HTR-8/SVneo (cell line): Measurements from ENCODE around the gene PRTN3.

ENCODE experiments used
- DNase-seq: peaks from one replicate; pipeline ENCODE4 v3.0.0; 2011; ENCODE audit warnings: low spot score, mixed read lengths; ENCODE audit not compliant: insufficient read length
- FAIRE-seq: peaks from 2 replicates; lab custom pipeline; 2011; peaks lifted over from hg19 to GRCh38; lab: Jason Lieb, UNC

Gene PRTN3

DNA sequence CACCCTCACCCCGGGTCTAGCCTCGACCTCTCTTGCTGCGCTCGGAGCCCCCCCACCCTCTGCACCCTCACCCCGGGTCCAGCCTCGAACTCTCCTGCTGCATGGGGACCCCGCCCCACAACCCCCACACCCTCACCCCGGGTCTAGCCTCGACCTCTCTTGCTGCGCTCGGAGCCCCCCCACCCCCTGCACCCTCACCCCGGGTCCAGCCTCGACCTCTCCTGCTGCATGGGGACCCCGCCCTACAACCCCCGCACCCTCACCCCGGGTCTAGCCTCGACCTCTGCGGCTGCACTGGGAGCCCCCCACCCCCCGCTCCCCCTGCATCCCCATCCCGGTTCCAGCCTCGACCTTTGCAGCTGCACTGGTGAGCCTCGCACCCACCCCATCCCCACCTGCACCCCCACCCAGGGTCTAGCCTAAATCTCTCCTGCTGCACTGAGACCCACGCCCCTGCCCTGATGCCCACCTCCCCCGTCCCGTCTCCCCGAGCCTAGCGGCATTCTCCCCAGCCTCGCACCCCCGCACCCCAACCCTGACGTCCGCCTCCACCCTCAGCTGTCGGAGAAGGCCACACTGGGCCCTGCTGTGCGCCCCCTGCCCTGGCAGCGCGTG lies 20.4 kb downstream of the PRTN3 start:
- DNase-seq (no peak), FAIRE-seq (no peak)

DNA sequence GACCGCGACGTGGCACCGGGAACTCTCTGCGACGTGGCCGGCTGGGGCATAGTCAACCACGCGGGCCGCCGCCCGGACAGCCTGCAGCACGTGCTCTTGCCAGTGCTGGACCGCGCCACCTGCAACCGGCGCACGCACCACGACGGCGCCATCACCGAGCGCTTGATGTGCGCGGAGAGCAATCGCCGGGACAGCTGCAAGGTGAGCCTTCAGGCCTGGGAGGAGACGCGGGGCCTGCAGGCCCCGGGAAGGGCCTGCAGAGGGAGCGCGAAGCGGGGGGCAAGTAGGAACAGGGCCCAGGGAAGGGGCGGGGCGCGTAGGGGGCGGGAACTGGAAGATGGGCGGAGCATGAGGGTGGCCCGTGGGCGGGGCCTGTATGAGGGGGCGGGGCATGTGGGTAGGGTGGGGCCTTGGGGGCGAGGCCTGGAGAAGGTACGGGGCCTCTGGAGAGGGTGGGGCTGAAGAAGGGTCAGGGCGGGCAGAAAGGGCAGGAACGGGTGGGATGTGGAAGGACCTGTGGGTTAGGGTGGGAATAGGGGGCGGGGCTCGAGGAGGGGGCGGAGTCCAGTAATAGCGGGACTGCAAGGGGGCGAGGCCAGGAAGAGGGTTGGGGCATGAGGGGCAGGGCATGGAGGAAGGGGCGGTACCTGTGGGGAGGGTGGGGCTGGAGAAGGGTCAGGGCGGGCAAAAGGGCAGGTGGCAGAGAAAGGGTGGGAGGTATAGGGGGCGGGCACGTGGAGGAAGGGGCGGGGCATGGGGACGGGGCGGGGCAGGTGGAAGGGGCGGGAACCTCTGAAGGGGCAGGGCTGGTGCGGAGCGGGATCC lies 21.2 kb downstream of the PRTN3 start:
- FAIRE-seq = no peak

DNA sequence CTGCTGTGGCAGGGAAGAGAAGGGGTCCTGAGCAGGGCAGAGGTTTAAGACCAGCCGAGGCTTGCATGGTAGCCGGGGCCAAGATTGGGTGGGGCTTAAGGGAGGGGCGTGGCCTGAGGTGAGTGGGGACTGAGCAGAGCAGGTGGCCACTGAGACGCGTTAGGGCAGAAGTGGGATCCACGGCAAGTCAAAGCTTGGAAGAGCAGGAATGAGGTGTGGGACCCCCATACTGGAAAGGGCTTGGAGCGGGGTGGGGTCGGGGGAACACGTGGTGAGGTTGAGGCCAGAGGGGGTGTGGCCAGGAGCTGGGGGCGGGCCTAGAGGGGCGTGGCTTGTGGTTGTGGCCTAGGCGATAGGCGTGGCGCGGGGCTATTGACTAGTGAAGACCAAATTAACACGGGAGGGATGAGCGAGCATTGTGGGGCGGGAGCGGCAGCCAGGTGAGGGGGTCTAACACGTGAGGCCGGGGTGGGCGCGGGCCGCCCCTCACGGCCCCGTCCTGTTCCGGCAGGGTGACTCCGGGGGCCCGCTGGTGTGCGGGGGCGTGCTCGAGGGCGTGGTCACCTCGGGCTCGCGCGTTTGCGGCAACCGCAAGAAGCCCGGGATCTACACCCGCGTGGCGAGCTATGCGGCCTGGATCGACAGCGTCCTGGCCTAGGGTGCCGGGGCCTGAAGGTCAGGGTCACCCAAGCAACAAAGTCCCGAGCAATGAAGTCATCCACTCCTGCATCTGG lies 21.9 kb downstream of the PRTN3 start:
- no peak for FAIRE-seq
- no peak for DNase-seq

More for the DNA sequence above, 21.2 kb downstream of the PRTN3 start:
- DNase-seq = no peak

DNA sequence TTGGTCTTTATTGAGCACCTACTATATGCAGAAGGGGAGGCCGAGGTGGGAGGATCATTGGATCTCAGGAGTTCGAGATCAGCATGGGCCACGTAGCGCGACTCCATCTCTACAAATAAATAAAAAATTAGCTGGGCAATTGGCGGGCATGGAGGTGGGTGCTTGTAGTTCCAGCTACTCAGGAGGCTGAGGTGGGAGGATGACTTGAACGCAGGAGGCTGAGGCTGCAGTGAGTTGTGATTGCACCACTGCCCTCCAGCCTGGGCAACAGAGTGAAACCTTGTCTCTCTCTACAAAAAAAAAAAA lies 22.5 kb downstream of the PRTN3 start:
- DNase-seq (no peak), FAIRE-seq (no peak)

DNA sequence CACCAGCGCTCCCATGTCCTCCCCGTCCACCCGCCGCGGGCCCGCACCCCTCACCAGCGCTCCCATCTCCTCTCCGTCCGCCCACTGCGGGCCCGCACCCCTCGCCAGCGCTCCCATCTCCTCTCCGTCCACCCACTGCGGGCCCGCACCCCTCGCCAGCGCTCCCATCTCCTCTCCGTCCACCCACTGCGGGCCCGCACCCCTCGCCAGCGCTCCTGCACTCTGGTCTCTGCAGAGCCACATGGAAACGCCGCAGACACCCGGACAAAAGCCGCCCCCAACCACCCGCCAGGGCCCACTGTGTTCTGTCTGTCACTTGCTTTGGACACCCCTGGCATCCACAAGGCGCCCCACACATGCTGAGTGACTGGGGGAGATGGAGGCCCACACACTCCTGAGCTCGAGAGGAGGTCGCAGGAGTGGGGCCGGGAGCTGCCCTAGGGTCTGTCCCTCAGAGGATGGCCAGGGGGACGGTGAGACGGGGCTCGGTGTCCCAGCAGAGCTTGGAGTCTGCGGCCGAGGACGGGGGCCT lies 26.0 kb downstream of the PRTN3 start:
- FAIRE-seq (no peak), DNase-seq (no peak)

DNA sequence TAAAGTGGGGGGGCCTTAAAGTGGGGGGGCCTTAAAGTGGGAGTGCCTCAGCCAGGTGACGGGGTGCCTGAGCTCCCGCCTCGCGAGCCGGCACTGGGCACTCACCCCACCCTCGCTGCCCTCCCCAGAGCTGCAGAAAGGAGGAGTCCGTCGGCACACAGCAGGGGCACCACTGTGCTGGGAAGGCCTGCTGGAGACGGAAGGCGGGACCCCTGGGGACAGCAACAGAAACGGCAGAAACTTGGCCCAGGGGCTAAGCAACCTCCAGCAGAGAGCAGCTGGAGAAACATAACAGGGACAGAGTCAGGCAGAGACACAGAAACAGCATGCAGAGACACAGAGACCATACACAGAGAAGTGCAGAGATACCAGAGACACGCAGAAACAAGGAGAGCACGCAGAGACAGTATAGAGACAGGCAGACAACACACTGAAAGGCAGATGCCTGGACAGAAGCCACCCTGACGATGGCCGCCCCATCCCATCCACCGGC lies 26.5 kb downstream of the PRTN3 start:
- no peak for FAIRE-seq

DNA sequence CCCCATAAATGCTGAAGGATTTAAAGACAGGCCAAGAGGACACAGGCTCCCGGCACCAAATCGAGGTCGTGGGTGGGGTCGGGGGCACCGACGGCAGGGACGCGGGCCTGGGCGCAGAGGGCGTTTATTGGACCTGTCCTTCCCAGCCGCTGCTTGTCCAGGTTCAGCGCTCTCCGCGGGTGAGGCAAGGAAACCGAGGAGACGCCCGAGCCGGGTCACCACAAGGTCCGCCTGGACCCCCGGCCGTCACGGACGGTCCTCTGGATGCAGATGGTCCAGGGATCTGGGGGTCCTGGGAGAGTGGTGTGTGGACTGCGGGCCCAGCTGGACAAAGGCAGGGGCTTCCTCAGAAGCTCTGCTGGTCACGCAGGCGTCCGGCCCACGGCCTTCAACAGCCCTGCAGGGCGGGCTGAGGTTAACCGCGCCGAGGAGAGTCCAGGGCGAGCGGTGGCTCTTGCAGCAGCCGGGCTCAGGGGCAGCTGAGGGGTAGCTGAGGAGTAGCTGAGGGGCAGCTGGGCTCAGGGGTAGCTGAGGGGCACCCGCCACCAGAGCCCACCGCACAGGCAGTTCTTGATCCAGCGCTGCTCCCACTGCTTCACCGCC lies 27.2 kb downstream of the PRTN3 start:
- FAIRE-seq (no peak), DNase-seq (no peak)

More for the DNA sequence above, 26.5 kb downstream of the PRTN3 start:
- DNase-seq = no peak

DNA sequence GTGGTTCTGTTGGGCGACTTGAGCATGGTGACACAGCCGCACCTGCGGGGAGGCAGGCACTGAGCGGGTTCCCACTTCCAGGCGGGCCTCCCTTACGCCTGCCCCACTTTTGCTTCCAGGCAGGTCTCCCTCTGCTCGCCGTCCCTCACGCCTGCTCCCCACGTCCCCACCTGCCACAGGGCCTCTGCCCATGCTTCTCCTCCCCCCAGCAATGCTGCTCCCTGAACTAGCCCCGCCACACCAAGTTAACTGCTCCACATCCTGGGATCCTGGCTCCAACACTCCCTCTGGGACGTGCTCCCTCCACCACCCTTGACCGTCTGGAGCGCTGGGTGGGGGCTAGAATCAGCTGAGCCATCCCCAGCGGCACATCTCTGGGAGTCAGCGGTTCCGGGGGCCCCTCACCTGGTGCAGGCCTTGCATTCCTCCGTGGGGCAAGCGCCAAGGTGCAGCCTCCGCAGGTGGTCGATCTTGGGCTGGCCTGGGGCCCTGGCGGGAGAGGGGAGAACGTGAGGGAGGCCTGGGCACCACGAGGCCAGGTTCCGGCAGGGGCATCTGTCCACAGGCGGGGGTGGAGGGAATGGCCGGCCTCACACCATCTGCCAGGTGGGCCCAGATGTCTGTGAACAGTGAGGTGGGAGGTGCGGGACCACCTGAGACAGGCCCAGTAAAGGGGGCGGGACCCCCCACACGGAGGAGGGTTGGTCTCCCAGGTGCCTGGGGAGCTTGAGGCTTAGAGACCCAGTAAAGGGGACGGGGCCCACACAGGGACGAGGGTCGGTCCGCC lies 27.9 kb downstream of the PRTN3 start:
- FAIRE-seq = no peak
- DNase-seq = no peak

DNA sequence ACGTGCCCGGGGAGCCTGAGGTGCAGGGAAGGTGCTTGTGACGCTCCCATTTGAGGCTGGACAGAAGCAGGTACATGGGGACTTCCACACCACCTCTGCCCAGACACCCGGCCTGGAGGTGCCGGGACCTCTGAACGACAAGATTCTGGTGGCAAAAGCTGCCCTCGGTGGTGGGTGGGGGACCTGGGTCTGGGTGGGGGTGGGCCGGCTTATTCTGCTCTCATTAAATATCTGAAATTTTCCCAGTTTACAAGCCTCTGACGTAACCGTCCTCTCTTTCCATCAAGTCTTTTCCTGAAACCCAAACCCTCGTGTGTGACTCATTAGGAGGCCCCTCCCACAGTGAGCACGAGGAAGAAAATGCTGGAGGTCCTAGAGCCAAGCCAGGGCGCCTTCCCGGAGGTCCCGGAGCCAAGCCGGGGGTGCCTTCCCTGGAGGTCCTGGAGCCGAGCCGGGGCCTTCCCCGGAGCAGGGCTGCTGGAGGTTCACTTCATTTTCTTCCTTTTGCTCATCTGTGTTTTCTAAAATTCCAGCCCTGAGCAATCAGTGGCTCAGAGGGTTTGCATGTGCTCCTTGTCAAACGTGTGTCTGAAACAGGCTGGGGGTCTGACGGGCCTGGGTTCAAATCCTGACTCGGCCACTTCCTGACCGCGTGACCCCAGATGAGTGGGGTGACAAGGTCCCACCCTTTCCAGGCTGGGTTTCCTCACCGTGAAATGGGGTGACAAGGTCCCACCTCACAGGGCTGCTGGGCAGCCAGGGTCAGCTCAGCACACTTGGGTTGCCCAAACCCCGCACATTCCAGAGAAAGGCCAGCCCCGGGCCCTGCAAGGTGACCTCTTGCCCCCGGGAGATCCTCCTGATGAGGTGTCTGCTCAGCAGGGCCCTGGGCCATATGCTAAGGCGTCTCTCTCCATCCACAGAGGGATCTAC lies 28.7 kb downstream of the PRTN3 start:
- DNase-seq (peak; percentile 82), FAIRE-seq (no peak)

DNA sequence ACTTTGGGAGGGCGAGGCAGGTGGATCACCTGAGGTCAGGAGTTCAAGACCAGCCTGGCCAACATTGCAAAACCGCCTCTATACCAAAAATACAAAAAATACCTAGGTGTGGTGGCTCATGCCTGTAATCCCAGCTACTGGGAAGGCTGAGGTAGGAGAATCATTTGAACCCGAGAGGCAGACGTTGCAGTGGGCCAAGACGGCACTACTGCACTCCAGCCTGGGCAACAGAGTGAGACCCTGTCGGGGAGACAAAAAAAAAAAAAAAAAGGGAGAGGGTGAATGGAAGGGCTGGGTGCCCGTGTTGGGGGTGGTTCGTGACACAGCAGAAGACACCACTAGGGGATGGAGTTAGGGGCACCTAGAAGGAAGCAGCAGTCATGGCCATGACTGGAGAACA lies 29.5 kb downstream of the PRTN3 start:
- DNase-seq (no peak), FAIRE-seq (no peak)

DNA sequence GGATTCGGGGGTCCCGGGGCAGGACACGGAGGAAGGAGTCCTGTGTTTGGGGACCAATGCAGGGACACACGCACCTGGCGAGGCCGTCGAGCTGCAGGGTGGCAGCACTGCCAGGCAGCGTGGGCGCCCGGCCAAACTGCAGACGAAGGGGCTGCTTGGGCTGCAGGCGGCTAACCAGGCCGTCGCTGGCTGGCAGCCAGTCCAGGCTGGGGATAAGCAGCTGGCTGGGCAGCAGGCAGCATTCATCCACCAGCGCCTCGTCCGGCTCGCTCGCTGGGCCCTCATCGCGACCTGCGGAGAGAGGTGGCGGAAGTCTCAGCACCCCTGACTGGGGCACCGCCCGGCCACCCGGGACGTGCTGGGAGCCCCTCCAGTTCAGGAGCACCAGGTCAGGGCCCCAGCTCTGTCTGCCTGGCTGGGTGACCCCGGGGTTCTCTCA lies 30.2 kb downstream of the PRTN3 start:
- no peak for FAIRE-seq
- DNase-seq = no peak

DNA sequence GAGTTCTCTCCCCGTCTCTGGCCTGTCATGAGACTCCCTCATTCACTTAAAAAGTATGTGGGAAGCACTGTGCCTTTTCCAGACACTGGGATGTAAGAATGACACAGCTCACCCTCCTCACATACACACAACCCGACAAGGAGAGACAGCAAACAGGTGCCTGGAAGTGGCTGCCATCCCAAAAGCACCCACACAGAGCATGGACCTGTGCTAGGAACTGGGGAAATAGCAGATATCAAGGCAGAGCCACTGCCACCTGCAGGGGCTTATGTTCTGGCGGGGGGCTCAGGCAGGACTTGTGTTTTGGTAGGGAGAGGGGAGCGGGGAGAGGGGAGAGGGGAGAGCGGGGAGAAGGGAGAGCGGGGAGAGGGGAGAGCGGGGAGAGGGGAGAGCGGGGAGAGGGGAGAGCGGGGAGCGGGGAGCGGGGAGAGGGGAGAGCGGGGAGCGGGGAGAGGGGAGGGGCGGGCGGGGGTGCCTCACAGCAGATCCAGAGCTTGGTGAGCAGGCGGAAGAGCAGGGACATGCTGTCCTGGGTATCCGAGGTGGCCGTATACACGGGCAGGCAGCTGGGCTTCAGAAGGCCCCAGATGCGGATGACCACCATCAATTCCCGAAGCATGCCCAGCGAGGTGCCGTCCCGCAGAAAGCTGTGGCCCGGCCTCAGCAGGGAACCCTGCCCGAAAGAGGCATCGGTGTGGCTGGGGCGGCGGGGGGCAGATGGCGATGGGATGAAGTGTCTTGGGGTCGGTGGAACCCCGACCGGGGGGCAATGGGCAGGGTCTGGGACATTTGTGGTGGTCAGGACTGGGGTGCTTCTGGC lies 30.9 kb downstream of the PRTN3 start:
- no peak for DNase-seq
- FAIRE-seq = no peak

DNA sequence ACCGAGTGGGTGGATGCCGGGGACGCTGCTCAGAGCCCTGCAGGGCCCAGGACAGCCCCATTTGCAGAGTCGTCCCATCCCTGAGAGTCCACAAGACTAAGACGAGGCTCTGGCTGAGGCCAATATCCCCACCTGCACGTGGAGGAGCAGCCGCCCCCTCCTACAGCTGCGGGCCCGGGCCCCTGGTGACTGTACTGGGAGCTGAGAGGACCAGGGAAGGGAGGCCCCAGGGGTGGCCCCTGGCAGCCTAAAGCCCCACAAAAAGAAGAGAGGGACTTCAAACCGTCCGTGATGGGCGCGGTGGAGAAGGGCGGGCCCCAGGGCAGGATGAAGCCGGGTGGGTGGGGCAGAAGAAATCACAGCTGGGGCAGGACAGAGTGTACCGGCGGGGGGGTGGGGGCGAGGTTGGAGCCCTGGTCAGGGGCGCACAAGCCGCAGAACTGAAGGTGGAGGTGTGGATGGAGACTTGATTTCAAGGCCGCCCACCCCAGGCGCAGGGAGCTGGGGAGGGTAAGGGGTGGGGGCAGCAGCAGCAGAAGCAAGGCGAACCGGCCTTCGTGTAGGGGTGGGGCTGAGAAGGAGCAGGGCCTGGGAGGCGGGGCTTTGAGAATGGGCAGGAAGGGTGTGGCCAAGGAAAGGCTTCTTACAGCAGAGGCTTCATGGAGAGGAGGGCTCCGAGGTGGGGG lies 31.6 kb downstream of the PRTN3 start:
- DNase-seq (no peak), FAIRE-seq (no peak)

DNA sequence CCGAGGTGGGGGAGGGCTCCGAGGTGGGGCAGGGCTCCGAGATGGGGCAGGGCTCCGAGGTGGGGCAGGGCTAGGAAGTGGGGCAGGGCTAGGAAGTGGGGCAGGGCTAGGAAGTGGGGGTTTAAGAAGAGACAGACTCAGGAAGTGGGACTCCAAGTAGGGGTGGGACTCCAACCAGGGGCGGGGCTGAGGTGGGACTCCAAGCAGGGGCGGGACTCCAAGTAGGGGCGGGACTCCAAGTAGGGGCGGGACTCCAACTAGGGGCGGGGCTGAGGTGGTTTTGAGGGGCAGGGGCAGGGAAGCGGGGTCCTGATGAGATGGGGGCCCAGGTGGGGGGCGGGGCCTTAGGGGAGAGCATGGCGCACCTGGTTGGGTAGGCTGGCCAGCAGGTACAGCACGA lies 32.3 kb downstream of the PRTN3 start:
- no peak for DNase-seq

DNA sequence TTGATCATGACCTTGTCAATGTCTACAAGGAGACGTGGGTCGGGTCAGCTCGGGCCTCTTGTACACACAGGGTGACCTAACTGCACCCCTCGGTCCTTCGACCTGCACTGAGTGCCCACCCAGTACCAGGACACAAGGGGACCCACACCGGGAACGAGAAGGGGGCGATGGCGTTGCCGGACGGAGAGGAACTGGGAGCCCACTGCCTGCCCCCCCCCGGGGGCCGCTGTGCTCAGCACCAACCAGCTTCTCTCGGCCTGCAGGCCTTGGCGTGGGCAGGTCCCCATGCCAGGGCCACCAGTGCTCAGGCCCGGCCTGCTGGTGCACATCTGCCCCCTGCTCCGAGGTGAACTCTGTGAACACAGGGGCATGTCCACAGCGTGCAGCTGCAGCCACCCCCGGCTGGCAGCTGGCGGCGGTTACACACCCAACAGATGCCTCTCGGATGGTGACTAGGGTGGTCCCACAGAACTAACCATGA lies 32.8 kb downstream of the PRTN3 start:
- DNase-seq = no peak
- no peak for FAIRE-seq

More for the DNA sequence above, 32.3 kb downstream of the PRTN3 start:
- FAIRE-seq = no peak

DNA sequence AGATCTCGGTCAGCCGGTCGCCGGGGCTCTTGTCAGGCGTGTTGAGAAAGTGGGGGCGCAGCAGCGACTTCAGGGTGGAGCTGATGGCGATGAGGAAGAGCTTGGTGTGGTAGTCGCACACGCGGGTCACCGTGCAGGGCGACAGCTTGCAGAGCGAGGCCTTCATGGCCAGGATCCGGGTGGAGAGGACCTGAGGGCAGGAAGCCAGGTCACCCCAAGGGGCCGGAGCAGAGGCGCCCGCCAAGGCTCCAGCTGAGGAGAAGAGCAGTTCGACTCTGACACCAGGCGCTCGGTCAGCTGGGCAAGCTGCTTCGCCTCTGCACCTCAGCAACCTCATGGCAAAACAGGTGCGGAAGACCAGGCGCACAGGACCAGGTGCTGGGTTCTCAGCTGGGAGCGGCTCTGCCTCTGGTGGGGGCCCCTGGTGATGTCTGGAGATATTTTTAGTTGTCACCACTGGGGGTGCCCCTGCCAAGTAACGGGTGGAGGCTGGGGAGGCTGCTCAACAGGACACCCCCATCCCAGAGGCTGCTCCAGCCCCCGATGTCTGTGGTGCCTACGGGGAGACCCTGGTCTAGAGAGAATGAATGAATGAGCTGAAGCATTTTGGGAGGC lies 34.6 kb downstream of the PRTN3 start:
- FAIRE-seq = no peak

DNA sequence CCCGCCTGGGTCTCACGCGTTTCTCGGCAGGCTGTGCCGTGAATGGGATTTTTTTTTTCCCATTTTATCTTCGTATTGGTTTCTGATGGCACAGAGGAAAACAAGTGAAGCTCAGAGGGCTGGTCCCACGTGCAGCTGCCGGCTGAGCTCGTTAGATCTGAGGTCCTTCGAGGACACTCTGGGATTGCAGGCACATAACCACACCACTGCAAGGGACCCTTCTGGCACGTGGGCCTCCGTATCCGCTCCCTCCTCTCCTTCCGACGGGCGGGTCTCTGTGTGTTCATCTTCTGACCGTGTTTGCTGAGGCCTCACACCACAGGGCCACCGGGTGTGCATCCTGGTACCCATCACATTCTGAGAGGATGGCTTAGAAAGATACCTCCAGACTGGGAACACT lies 35.3 kb downstream of the PRTN3 start:
- FAIRE-seq (no peak), DNase-seq (no peak)

More for the DNA sequence above, 34.6 kb downstream of the PRTN3 start:
- DNase-seq = no peak
